HG03457 (cell line): Measurements from ENCODE around the gene RBM17.
"Not testable (repeated sequence)": the region's sequence is repeated elsewhere in the genome, so short reads cannot be mapped to it uniquely, and the experiment has no call there.

Experiments used
- ATAC-seq: cut with Tn5 transposase; IDR thresholded peaks from one replicate; pipeline ENCODE4 v1.9.1; 2021; ENCODE audit warnings: moderate number of reproducible peaks; ENCODE audit not compliant: unreplicated experiment

The RBM17 gene

DNA sequence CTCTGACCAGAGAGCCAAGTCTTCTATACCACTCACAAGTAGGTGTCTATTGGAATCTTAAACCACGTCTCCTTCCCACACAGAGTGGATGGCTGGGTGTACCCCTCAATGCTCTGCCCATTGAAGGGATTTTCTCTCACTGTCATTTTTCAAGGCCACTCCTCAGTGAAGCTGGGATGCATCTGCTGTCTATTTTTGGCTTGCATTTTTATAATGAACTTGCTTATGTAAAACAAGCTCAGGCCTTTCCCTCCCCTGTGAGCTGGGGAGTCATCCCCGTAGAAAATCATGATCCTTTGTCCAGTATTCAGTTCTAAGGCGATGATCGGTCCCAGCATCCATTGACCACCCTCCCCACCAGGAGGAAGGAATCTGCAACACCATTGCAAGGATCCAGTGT is 9.8 kb upstream of the RBM17 start:
- no peak for ATAC-seq

DNA sequence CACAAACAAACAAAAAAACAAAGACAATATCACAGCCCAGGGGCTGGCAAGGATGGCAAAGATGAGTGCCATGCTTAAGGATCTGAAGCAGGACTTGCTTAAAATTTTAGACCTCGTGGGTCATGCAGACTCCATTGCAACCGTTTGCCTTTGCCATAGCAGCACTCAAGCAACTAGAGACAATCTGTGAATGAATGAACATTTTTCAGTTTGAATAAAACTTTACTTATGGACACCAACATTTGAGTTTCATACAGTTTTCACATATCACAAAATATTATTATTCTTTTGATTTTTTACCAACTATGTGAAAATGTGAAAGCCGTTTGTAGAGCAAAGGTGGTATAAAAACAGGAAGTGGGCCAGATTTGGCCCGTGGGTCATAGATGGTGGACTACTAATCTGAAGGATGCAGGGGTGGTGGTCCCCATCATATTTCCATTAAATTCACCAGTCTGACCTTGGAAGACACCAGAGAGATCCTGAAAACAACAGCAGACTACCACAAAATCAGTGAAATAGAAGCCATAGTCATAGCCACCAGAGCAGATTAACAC is 8.3 kb upstream of the RBM17 start:
- ATAC-seq: no peak

DNA sequence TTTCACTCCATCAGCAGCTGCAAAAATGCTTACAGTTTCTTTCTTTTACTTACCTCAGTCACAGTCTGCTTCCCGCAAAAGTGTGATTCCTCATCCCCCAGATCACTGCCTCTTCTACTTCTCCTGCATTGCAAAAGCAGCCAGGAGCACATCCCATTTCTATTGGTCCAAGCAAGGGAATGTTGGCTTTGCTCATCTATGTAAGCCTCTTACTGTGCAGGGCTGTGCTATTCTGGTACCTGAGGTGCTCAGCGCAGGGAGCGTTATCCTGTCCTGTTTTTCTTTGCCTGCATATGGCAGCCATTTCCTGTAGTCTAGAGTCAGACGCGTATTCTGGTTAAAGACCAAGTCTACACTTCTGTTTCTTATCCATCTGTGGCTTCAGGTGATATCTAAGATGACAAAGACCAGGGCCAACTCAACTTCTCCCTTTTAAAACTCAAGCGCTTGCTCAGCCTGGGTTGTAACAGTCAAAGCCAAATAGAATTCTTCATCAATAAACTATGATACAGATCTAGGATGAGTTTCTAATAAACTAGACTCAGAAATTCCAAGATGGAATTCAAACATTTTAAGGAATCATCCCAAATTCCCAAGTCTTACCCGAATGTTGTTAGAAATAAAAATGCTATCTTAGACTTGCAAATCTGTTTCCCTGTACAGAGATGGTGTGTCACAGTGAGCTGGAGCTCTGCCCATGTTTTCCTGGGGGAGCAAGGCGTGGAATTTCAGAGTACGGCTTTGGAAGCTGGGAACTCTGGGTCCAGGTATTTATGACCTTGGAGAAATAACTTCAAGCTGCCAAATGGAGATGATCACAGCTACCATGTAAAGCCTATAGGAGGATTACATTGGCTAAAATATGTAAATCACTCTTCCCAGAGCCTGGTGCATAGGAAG is 6.1 kb upstream of the RBM17 start:
- no peak for ATAC-seq

DNA sequence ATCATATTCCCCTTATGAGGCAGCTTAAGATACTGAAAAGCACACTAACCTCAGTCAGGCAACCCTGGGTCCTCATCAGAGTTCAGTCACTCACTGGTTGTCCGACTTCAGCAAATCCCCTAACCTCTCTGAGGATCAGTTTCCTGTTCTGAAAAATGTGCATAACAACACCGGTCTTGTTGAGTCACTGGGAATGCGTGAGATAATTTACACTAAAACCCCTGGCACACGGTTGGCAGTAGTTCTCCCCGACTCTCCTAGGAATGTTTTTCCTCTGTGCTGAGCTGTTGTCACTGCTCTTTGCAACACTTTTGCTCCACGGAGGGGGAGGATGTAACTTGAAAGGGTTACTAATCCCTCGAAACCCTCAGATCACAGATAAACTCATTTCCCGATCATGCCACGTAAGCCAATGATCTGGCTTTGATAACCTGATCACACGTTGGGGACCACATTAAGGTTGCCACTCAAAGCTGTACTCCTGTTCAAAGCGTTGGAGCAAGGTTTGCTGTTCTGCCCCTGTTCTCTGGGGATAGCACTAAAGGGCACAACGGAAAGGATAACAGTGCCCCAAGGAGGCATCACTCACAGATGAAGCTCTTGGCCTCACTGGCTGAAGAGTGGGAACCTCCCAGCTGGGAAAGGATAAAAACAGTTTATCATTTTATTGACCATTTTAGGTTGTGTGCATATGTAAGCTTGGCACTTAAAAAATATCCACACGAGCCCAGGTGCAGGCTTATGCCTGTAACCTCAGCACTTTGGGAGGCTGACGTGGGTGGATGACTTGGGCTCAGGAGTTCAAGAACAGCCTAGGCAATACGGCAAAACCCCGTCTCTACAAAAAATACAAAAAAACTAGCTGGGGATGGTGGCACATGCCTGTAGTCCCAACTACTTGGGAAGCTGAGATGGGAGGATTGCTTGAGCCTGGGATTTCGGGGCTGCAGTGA is 5.0 kb upstream of the RBM17 start:
- ATAC-seq: no peak

DNA sequence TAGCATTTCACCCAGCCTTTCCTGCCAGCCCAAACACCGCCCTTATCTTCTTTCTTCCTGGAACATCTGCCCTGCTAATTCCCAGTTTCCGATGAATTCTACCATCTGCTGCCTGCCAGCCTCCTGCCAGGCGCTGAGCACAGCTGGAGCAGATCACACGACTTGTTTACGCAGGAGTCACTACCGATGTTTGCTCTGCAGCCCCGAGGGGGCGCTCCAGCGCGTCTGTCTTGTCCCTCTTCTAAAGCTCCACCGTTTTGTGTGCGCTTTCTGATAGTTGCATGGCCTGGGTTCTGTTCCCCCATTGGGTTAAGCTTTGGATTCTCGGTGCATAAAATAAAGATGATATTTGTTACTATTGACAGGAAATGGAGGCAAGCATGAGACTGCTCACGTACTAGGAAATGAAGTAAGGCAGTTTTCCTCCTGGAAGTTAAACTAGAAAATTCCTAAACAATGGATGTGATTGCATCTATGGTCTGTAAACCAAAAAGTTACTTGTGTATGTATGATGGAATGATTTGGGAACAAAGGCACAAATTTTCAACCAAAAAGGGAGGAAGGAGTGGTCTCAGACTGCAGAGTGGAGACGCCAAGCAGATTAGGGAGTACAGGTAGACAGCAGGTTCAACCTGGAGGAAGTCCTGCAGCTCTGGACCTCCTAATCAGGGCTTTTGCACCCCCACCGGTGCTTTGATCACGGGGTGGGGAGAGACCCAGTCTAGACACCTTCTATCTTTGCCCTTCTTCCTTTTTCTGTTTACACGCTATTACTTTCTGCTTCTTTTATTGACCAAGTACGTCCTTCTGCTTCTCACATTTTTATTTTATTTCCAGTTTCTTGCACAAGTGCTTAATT is 2.2 kb upstream of the RBM17 start:
- peak; percentile 44 for ATAC-seq

DNA sequence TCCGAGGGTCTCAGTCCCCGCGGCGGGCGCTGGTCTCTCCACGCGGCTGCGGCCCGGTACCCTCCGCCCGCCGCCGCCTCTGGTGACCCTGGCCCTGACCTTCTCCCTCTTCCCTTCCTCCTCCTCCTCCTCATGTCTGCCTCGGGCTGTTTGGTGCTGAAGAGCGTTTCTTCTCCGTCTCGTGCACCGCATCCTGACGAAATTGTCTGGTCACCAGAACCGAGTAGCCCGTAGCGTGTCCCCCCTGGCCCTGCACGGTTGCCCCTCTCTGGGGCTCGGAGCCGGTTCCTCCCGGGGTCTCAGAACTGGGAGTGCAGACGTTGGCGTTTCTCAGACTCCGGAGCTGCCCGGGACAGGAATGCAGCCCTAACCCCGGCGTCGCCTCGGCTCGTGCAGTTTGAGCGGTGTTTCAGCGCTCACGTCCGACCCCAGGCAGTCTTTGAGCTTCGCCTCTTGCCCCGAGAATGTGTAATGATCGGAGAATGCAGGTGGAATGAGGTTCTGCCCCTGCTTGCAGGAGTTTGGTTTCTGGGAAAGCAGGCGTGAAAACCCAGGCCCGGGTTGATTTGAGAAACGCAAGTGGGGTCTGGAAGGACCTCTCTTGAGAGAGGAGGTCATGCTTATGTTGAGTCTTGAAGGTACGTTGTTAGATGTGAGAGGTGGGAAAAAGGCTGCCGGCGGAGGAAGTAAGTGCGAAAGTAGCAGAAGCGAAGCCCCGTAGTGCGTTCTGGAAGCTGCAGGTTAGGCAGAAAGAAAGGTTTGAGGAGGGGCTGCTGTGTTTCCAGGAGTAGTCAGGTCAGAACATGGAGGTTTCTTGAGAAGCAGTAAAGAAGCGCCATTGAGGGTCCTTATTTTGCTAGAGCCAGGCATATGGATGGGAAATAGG is 743 bp downstream of the RBM17 start:
- ATAC-seq: peak; percentile 2

DNA sequence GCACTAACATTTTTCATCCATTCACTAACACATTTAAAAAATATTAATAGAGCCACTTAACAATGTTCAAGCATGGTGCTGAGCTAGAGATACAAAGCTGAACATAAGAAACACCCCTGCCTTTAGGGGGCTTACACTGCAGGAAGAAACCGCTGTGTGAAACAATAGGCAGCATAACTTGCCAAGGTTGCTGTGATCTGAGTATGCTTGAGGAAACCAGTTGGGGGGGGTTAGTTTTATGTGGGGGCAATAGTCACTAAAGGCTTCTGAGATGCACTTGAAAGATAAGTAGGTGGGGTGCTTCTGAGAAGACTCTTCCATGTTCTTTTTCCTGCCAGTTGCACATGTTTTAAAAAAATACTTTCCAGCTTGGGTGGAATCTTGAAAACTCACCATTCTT is 2.8 kb downstream of the RBM17 start:
- ATAC-seq: no peak

DNA sequence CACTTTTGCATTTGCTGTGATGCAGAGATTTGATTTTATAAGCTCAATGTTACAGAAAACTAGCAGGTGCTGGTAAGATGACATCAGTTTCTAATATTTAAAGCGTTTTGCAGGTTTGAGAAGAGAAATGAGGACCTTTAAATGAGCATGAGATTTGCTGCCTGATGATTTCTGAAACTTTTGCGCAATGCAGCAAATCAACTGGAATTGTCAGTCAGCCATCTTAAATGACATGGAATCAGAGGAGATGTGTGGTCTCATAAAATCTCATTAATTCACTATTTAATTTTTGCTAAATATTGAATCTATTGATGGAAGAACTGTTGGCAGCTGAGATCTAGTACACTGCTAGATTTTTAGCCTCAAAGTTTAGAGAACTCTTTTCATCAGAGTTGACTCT is 3.9 kb downstream of the RBM17 start:
- no peak for ATAC-seq

DNA sequence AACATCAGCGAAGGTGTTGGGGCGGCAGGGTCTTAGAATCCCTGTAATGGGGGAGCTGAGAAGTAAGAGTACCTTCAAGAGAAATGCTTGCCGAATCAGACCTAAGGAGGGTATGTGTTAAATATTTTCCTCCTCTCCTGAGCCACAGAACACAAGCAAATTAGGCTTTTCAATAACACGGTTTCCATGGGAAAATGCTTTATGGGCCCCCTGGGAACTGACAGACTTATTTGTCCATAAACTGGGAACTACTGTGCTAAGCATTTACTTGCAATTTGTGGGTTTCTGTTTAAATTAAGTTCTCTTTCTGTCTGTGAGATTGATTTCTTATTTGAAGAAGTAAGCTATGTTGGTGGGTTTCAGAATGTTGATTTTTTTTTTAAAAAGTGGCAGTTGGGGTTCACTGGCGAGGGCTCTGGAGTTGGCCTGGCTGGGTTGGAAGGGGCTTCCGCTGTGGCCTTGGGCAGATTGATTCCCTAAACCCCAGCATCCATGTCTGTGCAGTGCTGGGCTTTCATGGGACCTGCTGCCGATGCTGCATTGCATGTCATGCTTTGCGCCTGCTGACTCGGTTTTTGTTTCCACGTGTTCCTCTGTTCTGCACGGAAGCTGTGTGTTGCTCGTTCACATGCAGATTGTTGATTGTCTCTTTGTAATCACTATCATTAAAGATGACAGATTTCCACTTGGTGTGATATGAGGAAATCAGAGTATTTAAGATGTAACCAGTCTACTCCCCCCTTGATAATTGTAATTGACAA is 7.2 kb downstream of the RBM17 start:
- ATAC-seq: no peak

DNA sequence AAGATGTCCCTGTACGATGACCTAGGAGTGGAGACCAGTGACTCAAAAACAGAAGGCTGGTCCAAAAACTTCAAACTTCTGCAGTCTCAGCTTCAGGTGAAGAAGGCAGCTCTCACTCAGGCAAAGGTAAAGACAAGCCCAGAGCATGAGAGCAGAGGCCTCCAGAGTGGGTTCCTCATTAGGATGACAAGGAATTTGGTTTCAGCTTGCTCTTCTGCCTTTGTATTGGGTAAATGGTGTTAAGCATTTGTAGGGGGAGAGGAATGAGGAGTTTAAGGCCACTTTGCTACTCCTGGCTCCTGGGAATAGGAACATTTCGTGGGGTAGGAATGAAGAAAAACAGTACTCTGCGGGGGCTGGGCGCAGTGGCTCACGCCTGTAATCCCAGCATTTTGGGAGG is 8.2 kb downstream of the RBM17 start:
- ATAC-seq: no peak

DNA sequence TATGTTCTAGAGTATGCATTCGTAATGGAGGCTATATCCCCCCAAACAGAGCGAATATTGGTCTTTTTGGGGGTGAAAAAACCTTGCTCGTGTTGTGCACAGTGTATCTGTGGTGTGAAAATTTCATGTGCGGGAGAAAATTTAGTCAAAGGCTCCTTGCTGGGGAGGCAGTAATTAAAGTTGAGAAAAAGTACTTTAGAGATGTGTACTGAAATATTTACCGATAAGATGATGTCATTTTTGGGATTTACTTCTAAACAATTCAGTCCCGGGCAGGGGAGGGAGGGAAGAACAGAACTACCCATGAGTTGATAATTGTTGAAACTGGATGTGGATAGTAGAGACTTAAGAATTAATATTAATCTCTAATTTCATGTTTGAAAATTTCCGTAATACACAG is 9.3 kb downstream of the RBM17 start:
- no peak for ATAC-seq

DNA sequence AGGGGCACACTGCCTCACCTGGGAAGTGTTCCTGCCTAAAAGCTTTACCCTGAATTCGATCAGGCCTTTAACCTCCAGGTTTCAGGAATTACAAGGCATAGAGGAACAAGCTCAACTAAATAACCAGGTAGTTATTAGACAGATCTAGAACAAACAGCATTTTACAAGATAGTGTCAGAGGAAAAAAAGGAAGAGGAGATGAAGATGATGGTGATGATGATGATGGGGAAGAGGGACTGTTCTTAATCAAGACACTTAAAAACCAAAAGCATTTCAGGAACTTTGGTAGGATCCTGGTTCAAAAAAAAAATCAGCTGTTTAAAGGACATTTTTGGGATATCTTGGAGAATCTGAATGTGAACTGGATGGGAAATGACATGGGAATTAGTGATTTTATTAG is 11.5 kb downstream of the RBM17 start:
- ATAC-seq: no peak

DNA sequence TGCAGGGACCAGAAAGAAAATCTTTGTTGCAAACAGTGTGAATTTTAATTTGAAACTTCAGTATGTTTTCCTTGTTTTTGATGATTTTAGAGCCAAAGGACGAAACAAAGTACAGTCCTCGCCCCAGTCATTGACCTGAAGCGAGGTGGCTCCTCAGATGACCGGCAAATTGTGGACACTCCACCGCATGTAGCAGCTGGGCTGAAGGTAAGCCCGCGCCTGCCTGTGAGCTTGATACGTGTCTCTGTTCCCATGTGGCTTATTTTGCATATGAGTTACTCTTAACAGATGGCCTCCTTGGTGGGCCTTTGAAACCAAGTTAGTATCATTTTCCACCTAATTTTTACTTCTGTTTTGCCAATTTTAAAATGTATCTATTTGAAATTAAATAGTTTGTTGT is 12.3 kb downstream of the RBM17 start:
- ATAC-seq: peak; percentile 67

DNA sequence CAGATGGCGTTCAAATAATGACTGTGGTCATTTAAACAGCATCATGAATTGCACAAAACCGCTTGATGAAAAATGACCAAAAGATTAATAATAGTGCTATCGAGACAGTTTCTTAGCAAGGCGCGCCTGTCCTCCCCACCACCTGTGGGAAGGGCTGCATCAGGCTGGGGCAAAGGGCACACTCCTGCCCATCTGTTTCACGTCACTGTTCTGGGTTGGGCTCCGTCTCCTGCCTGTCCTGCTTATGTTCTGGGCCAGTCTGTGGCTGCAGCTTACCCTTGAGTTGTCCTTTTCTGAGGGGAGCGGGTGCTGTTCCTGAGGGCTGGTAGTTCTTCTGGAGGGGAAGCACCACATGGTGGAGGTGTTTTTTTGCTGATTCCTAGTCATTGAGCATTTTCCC is 13.3 kb downstream of the RBM17 start:
- no peak for ATAC-seq

DNA sequence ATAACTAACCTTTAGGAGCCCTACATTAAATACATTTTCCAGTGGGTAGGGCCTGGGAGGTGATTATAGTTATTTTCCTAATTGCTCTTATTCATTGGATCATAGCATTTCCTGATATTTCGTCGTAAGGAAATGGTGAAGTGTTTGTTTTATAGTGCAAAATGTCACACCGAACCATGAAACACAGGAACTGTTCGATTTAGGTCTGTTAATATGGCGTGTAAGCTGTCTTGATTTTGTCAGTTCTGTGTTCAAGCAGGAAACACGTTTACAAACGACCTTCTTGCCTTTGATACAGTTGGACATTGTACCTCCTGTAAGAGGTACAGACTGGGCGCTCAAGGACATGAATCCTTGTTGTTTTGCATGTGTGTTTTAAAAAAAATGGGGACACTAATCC is 14.8 kb downstream of the RBM17 start:
- ATAC-seq: no peak

DNA sequence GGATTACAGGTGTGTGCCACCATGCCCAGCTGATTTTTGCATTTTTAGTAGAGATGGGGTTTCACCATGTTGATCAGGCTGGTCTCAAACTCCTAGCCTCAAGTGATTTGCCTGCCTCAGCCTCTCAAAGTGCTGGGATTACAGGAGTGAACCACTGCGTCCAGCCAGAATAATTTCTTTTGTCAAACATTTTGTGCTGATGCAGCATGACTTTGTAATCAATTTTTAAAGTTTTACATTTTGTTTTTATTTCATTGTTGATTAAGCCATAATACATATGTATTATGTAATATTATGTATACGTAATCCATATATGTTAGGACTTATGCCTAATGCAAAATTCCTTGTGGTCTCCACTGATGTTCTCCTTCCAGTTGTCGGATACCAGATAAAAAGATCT is 18.8 kb downstream of the RBM17 start:
- ATAC-seq: not testable (repeated sequence)

DNA sequence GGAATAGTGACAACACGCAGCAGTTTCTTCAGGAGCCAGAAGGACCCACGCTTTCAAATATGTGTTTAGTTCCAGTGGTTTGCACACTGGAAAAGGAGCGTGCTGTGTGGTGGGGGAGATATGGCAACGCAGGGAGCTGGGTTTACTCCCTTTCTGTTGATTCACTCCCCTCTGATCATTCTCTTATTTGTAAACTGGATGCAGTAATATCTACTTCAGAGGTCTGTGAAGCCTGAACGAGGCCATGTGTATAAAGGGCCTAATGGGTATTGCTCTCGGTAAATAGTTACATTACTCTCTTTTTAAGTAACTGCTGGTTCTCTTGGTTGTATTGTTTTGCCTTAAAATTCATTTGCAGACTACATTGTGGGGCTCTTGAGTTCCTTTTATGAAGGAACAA is 19.2 kb downstream of the RBM17 start:
- no peak for ATAC-seq

DNA sequence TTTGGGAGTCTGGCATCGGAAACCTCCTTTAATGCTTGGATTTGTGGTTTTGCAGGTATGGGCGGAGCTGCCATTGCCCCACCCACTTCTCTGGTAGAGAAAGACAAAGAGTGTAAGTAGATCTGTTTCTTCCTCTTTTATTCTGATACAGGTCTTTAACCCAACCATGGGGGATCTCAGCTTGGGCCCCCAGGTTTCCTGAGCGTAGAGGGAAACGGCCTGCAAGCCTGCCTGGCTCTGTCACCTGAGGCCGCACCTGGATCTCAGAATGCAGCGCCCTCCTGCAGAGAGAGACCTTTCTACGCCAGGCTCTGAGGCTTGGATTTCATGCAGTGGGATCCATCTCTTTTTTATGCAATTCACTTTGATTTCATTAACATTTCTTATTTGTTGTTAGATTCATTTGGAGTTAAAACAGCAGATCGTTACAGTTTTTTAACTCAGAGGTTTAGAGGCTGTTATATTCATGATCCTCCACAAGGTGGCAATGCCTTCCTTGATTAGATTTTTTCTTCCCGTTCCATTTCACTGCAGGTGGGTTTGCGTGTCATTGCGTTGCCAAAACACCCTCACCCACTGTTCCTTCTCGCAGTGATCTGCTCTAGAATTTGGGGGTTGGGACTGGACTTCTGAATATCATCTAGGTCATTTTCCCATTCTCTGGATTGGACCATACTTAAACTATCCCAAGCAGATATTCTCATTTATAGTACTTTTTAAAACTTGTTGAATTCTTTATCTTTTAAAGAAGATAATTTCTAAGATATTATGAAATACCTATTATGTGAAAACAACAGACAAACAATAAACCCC is 20.0 kb downstream of the RBM17 start:
- no peak for ATAC-seq
